Measurements from ENCODE around the gene MAPKAP1.
"Not testable (repeated sequence)": the region's sequence is repeated elsewhere in the genome, so short reads cannot be mapped to it uniquely, and the experiment has no call there.

The MAPKAP1 gene

GRCh38 chr9:125407432-125407973, 299.5 kb downstream of the MAPKAP1 start:
- Histone ChIP-seq H3K36me3 (no peaks in the 10 kb centered on the region), H3K27ac (peak overlapping the region in 10 of 11 experiments; percentile 87 to 96 (median 90); a peak in 20 of 22 replicates), H3K9me3 (replicated peaks in 1 of 11) (no peaks in the 10 kb centered on the region), H3K4me1 (peaks cover 23 to 49% (median 33%) of the 10 kb centered on the region in 10 experiments), H4K20me1 (no peaks in the 10 kb centered on the region), H3K4me3 (peak overlapping the region; percentile 54 to 76 (median 64)), H3K27me3 (peaks cover 0 to 7% (median 0%) of the 10 kb centered on the region in 11 experiments; a peak in 5 of 22 replicates), H3K4me2 (peak overlapping the region; percentile 84 to 99 (median 94)), H3K9ac (peak overlapping the region; percentile 83 to 96 (median 89))
- TF ChIP-seq Cebpa-rat (IDR thresholded peaks at IDR 0.05), result no peak

GRCh38 chr9:125406810-125407087, 300.3 kb downstream of the MAPKAP1 start:
- peak overlapping the region in 10 of 11 experiments; percentile 84 to 99 (median 95); a peak in 12 of 22 replicates for H3K4me2 ChIP-seq
- H3K9me3 ChIP-seq (replicated peaks in 1 of 11), result no peaks in the 10 kb centered on the region
- H3K9ac ChIP-seq, result no peak overlapping the region
- H3K27me3 ChIP-seq, result peaks cover 0 to 7% (median 0%) of the 10 kb centered on the region in 11 experiments; a peak in 5 of 22 replicates
- H3K4me1 ChIP-seq, result peaks cover 23 to 49% (median 32%) of the 10 kb centered on the region in 10 experiments
- H3K36me3 ChIP-seq, result no peaks in the 10 kb centered on the region
- H4K20me1 ChIP-seq, result no peaks in the 10 kb centered on the region
- TF ChIP-seq Cebpa-rat (IDR thresholded peaks at IDR 0.05), result no peak
- H3K4me3 ChIP-seq, result no peak overlapping the region
- H3K27ac ChIP-seq, result no peak overlapping the region

GRCh38 chr9:125405938-125406809, 300.8 kb downstream of the MAPKAP1 start:
- Histone ChIP-seq H3K9me3 (replicated peaks in 1 of 11) (no peaks in the 10 kb centered on the region), H3K9ac (no peak overlapping the region), H4K20me1 (no peaks in the 10 kb centered on the region), H3K27me3 (peaks cover 0 to 7% (median 0%) of the 10 kb centered on the region in 11 experiments; a peak in 5 of 22 replicates), H3K4me3 (no peak overlapping the region), H3K36me3 (no peaks in the 10 kb centered on the region), H3K4me2 (peak overlapping the region in 3 of 11 experiments; percentile 85 to 98 (median 94); a peak in 4 of 22 replicates), H3K27ac (no peak overlapping the region), H3K4me1 (peaks cover 21 to 43% (median 26%) of the 10 kb centered on the region in 10 experiments)
- TF ChIP-seq Cebpa-rat (IDR thresholded peaks at IDR 0.05), result no peak

DNA sequence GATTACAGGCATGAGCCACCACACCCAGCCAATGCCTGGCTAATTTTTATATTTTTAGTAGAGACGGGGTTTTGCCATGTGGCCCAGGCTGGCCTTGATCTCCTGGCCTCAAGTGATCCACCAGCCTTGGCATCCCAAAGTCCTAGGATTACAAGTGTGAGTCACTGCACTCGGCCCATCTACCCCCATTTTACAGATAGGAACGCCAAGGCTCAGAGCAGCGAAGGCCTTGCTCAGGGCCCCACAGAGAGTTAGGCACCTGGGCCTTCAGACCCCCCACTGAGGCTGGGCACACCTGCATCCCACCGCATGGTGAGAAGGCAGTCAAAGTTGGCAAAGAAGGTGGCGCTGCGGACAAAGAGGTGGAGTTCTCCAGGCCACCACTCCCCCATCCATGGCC, 302.3 kb downstream of the MAPKAP1 start:
- H3K27ac ChIP-seq, result no peak overlapping the region
- no peak overlapping the region for H3K4me3 ChIP-seq
- peaks cover 13 to 28% (median 22%) of the 10 kb centered on the region in 10 experiments; a peak in 19 of 20 replicates for H3K4me1 ChIP-seq
- no peaks in the 10 kb centered on the region for H3K9me3 ChIP-seq (replicated peaks in 1 of 11)
- no peak overlapping the region for H3K4me2 ChIP-seq
- no peaks in the 10 kb centered on the region for H4K20me1 ChIP-seq
- H3K36me3 ChIP-seq, result no peaks in the 10 kb centered on the region
- H3K9ac ChIP-seq, result no peak overlapping the region
- peaks cover 0 to 7% (median 0%) of the 10 kb centered on the region in 11 experiments; a peak in 5 of 22 replicates for H3K27me3 ChIP-seq
- no peak for TF ChIP-seq Cebpa-rat (IDR thresholded peaks at IDR 0.05)

DNA sequence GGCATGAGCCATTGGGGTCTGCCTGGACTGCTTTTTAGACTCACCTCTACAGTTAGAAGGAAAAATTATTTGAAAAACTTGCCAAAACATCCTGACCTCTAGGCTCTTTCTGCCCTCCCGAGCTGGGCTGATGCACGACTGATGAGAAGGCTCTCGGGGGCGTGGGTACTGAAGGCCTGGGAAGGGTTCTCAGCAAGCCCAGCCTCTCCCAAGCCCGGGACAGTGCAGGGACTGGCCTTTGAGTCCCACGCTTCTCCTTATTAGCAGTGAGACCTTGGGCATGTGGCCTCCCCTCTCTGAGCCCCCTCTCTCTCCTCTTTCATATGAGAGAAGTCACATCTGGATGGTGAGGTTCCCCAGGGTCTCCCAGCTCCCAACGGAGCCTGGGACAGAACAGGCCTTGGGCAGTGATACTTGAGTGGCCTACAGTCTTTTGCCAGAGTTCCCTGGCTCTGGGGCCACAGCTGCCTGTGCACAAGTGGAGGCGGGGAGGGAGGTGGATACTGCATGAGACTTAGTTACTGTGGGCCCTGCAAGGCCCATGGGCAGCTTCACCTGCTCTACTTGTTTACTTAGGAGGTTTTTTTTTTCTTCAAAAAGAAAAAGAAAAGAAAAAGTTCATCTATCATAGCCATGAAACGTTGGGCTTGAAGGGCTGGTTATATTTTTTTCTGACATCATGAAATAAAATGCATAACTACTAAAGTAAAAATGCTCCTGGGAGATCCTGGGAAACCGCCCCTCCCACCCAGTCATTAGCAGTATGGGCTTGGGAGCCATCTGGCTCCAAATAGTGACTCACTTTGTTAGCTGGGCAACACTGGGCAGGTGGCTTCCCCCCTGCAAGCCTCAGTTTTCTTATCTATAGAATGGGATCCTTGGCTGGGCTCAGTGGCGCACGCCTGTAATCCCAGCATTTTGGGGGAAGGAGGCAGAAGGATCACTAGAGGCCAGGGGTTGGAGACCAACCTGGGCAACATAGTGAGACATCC, 306.0 kb downstream of the MAPKAP1 start:
- Histone ChIP-seq H3K36me3 (no peaks in the 10 kb centered on the region), H3K4me2 (no peak overlapping the region), H3K9me3 (replicated peaks in 1 of 11) (no peaks in the 10 kb centered on the region), H3K27me3 (no peaks in the 10 kb centered on the region), H3K9ac (0 out of 22 replicates have a peak overlapping the region, but pooled peaks of 1 of the 11 experiments have one; percentile 2), H4K20me1 (no peaks in the 10 kb centered on the region), H3K4me1 (no peaks in the 10 kb centered on the region), H3K27ac (no peak overlapping the region), H3K4me3 (no peak overlapping the region)
- TF ChIP-seq Cebpa-rat (IDR thresholded peaks at IDR 0.05), result no peak

DNA sequence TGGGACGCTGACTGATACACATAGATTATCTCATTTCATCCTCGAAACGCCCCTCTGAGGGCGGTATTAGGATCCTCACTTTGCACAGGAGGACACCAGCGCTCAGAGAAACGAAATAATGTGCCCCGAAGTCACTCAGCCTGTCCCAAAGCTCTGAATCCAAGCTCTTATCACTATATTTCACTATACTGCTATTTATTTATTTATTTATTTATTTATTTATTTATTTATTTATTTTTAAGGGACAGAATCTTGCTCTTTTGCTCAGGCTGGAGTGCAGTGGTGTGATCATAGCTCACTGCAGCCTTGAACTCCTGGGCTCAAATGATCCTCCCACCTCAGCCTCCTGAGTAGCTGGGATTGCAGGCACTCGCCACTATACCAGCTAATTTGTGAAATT, 306.8 kb downstream of the MAPKAP1 start:
- not testable (repeated sequence) for H4K20me1 ChIP-seq; H3K4me3 ChIP-seq; H3K36me3 ChIP-seq; H3K4me2 ChIP-seq; H3K4me1 ChIP-seq; H3K27ac ChIP-seq; H3K9me3 ChIP-seq (replicated peaks in 1 of 11); H3K9ac ChIP-seq; H3K27me3 ChIP-seq

DNA sequence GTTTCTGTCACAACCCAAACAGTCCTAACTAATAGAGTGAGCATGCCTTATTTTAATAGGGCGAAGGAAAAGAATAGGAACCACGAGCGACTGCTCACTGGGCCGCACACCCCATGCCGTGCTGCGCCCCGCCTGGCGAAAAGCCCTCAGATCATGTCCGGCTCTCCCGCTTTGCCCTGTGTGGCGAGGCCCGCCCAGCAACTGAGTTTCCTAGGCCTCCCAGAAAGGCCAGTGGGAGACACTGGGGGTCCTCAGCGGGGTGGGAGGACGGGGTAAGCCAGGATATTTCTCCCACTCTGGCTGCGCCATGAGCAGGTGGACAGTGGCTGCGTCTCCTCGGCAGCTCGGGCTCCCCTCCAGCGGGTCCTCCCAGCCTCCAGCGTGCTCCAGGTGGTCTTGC, 307.3 kb downstream of the MAPKAP1 start:
- Histone ChIP-seq H3K9ac (no peak overlapping the region), H3K4me3 (no peak overlapping the region), H3K4me2 (no peak overlapping the region), H3K4me1 (0 out of 20 replicates have a peak, but pooled peaks cover 0 to under 1% (median 0%) of the 10 kb centered on the region in 10 experiments), H3K9me3 (replicated peaks in 1 of 11) (no peaks in the 10 kb centered on the region), H3K27ac (no peak overlapping the region), H4K20me1 (no peaks in the 10 kb centered on the region), H3K27me3 (no peaks in the 10 kb centered on the region), H3K36me3 (no peaks in the 10 kb centered on the region)
- TF ChIP-seq Cebpa-rat (IDR thresholded peaks at IDR 0.05), result no peak

GRCh38 chr9:125399165-125399564, 307.8 kb downstream of the MAPKAP1 start:
- Histone ChIP-seq H3K4me2 (no peak overlapping the region), H4K20me1 (no peaks in the 10 kb centered on the region), H3K9ac (no peak overlapping the region), H3K4me1 (0 out of 20 replicates have a peak, but pooled peaks cover 0 to 3% (median 0%) of the 10 kb centered on the region in 10 experiments), H3K27ac (no peak overlapping the region), H3K27me3 (no peaks in the 10 kb centered on the region), H3K9me3 (replicated peaks in 1 of 11) (no peaks in the 10 kb centered on the region), H3K36me3 (no peaks in the 10 kb centered on the region), H3K4me3 (no peak overlapping the region)
- no peak for TF ChIP-seq Cebpa-rat (IDR thresholded peaks at IDR 0.05)

- no peak overlapping the region for H3K4me3 ChIP-seq
- no peaks in the 10 kb centered on the region for H3K9me3 ChIP-seq (replicated peaks in 1 of 11)
- no peaks in the 10 kb centered on the region for H3K27me3 ChIP-seq
- H3K4me2 ChIP-seq, result no peak overlapping the region
- no peaks in the 10 kb centered on the region for H4K20me1 ChIP-seq
- H3K36me3 ChIP-seq, result no peaks in the 10 kb centered on the region
- no peak overlapping the region for H3K9ac ChIP-seq
- TF ChIP-seq Cebpa-rat (IDR thresholded peaks at IDR 0.05), result no peak
- no peak overlapping the region for H3K27ac ChIP-seq
- 0 out of 20 replicates have a peak, but pooled peaks cover 0 to 3% (median 0%) of the 10 kb centered on the region in 10 experiments for H3K4me1 ChIP-seq
Measured at GRCh38 chr9:125398243-125398642, 308.8 kb downstream of the MAPKAP1 start.
